Mesenchymal stem cell (in vitro differentiated cells and primary cell): ENCODE results near the gene GDF9.

Source experiments
- DNase-seq: peaks from one replicate; pipeline ENCODE4 v3.0.0-alpha.2; 2013
- H2AFZ ChIP-seq: one replicate; pipeline ENCODE4 v1.6.1; 2013; ENCODE audit warnings: low read depth, mild to moderate bottlenecking, control low read depth, inconsistent platforms, low read length, moderate library complexity
- H2AK5ac ChIP-seq: 2 replicates; pipeline ENCODE4 v1.6.1; 2013; ENCODE audit warnings: low read length, moderate library complexity, mild to moderate bottlenecking, inconsistent platforms; ENCODE audit not compliant: severe bottlenecking
- H2BK120ac ChIP-seq: one replicate; pipeline ENCODE4 v1.6.1; 2013; ENCODE audit warnings: low read depth, mild to moderate bottlenecking, inconsistent platforms, low read length, moderate library complexity
- H2BK12ac ChIP-seq, 2 experiments: one replicate each; pipeline ENCODE4 v1.6.1; 2013; ENCODE audit warnings: inconsistent platforms in 2 of 2, low read length in 2 of 2, mild to moderate bottlenecking in 2 of 2, moderate library complexity in 2 of 2, control low read depth in 1 of 2
- H2BK15ac ChIP-seq: one replicate; pipeline ENCODE4 v1.6.1; 2013; ENCODE audit warnings: mild to moderate bottlenecking, low read depth, inconsistent platforms; ENCODE audit not compliant: poor library complexity, severe bottlenecking
- H2BK5ac ChIP-seq: 2 replicates; pipeline ENCODE4 v1.6.1; 2013; ENCODE audit warnings: low read depth, mild to moderate bottlenecking, low read length, control low read depth, inconsistent platforms; ENCODE audit not compliant: poor library complexity, severe bottlenecking
- H3K14ac ChIP-seq, 2 experiments: one replicate each; pipeline ENCODE4 v1.6.1; 2013; ENCODE audit warnings: inconsistent platforms in 2 of 2, low read length in 2 of 2, control low read depth in 1 of 2, mild to moderate bottlenecking in 1 of 2, moderate library complexity in 1 of 2
- H3K18ac ChIP-seq, 2 experiments: one replicate each; pipeline ENCODE4 v1.6.1; 2013; ENCODE audit warnings: inconsistent platforms in 2 of 2, low read length in 2 of 2, control low read depth in 1 of 2, low read depth in 1 of 2, mild to moderate bottlenecking in 1 of 2
- H3K23ac ChIP-seq, 2 experiments: one replicate each; pipeline ENCODE4 v1.6.1; 2013; ENCODE audit warnings: inconsistent platforms in 2 of 2, low read length in 2 of 2, mild to moderate bottlenecking in 2 of 2, moderate library complexity in 2 of 2, control low read depth in 1 of 2
- H3K27ac ChIP-seq: 2 replicates; pipeline ENCODE4 v1.5.1; 2013; ENCODE audit warnings: mild to moderate bottlenecking, moderate library complexity, low read length, control low read depth, inconsistent platforms; ENCODE audit not compliant: poor library complexity, severe bottlenecking
- H3K27me3 ChIP-seq, 2 experiments: 2 replicates each; pipeline versions ENCODE4 v1.6.1 to v1.7.0; 2013; ENCODE audit warnings: low read length in 2 of 2, mild to moderate bottlenecking in 2 of 2, moderate library complexity in 2 of 2, control low read depth in 1 of 2, inconsistent platforms in 1 of 2; ENCODE audit not compliant: control insufficient read depth in 1 of 2, insufficient read depth in 1 of 2
- H3K36me3 ChIP-seq, 2 experiments: 2 replicates each; pipeline versions ENCODE4 v1.6.1 to v1.7.0; 2013; ENCODE audit warnings: low read length in 2 of 2, control low read depth in 1 of 2, inconsistent platforms in 1 of 2, low read depth in 1 of 2, mild to moderate bottlenecking in 1 of 2; ENCODE audit not compliant: insufficient read depth in 2 of 2, control insufficient read depth in 1 of 2
- H3K4ac ChIP-seq, 2 experiments: one replicate each; pipeline ENCODE4 v1.6.1; 2013; ENCODE audit warnings: inconsistent platforms in 2 of 2, low read length in 2 of 2, mild to moderate bottlenecking in 2 of 2, moderate library complexity in 2 of 2, control low read depth in 1 of 2, low read depth in 1 of 2
- H3K4me1 ChIP-seq: 2 replicates; pipeline ENCODE4 v1.6.1; 2013; ENCODE audit warnings: low read depth, low read length, control low read depth; ENCODE audit not compliant: control insufficient read depth, insufficient read depth
- H3K4me2 ChIP-seq: 2 replicates; pipeline ENCODE4 v1.6.1; 2013; ENCODE audit warnings: low read length, mild to moderate bottlenecking, inconsistent platforms; ENCODE audit not compliant: poor library complexity, severe bottlenecking
- H3K4me3 ChIP-seq, 2 experiments: 2 replicates each; pipeline versions ENCODE4 v1.5.1 to v1.7.0; 2013; ENCODE audit warnings: low read length in 2 of 2, mild to moderate bottlenecking in 2 of 2, control low read depth in 1 of 2, low read depth in 1 of 2; ENCODE audit not compliant: insufficient read depth in 1 of 2
- H3K79me1 ChIP-seq: replicated peaks from 2 replicates; pipeline ENCODE4 v1.6.1; 2013; ENCODE audit warnings: mild to moderate bottlenecking, control low read depth, low read length, inconsistent platforms; ENCODE audit not compliant: poor library complexity, severe bottlenecking
- H3K9ac ChIP-seq: 2 replicates; pipeline ENCODE4 v1.7.0; 2013; ENCODE audit warnings: mild to moderate bottlenecking, low read length, moderate library complexity
- H3K9me3 ChIP-seq: 2 replicates; pipeline ENCODE4 v1.7.0; 2013; ENCODE audit warnings: mild to moderate bottlenecking, low read length; ENCODE audit not compliant: control insufficient read depth
- H4K8ac ChIP-seq: one replicate; pipeline ENCODE4 v1.6.1; 2013; ENCODE audit warnings: inconsistent platforms, mild to moderate bottlenecking, low read length, moderate library complexity
- H4K91ac ChIP-seq: one replicate; pipeline ENCODE4 v1.6.1; 2013; ENCODE audit warnings: mild to moderate bottlenecking, low read length, inconsistent platforms
- WGBS: methylation state at CpG from one replicate; pipeline ENCODE4 v1.1.7; 2013; ENCODE audit warnings: mixed read lengths; 5-methylcytosine and 5-hydroxymethylcytosine counted together

GDF9 gene

GRCh38 chr5:132839426-132840301, 26.6 kb downstream of the GDF9 start:
- peak; percentile 84 for DNase-seq
- Histone ChIP-seq H2AK5ac (no peak overlapping the region), H2BK15ac (no peak overlapping the region), H3K9me3 (no peaks in the 10 kb centered on the region), H3K14ac (no peak overlapping the region), H3K79me1 (no peaks in the 10 kb centered on the region), H3K23ac (no peak overlapping the region), H4K91ac (peak overlapping the region; percentile 67), H4K8ac (peak overlapping the region; percentile 59), H2BK12ac (peak overlapping the region in 1 of 2 experiments; percentile 9), H3K4me1 (peaks cover 1% of the 10 kb centered on the region), H2BK120ac (no peak overlapping the region), H3K27ac (peak overlapping the region; percentile 9), H3K27me3 (no peaks in the 10 kb centered on the region), H2BK5ac (no peak overlapping the region), H3K4me2 (no peak overlapping the region), H2AFZ (no peak overlapping the region), H3K4me3 (no peak overlapping the region), H3K9ac (no peak overlapping the region), H3K4ac (no peak overlapping the region), H3K18ac (peak overlapping the region; percentile 45 to 54), H3K36me3 (no peaks in the 10 kb centered on the region)
- 61% methylated on average over 8 of the region's 8 CpGs for WGBS

- Histone ChIP-seq H3K23ac (no peak overlapping the region), H3K4me1 (peaks cover 1% of the 10 kb centered on the region), H3K27ac (no peak overlapping the region), H2AFZ (no peak overlapping the region), H3K27me3 (no peaks in the 10 kb centered on the region), H3K9ac (no peak overlapping the region), H3K9me3 (no peaks in the 10 kb centered on the region), H2BK120ac (no peak overlapping the region), H3K4me3 (no peak overlapping the region), H3K4me2 (no peak overlapping the region), H2BK12ac (no peak overlapping the region), H3K18ac (peak overlapping the region in 1 of 2 experiments; percentile 48), H2BK5ac (no peak overlapping the region), H3K79me1 (no peaks in the 10 kb centered on the region), H2AK5ac (no peak overlapping the region), H3K36me3 (no peaks in the 10 kb centered on the region), H2BK15ac (no peak overlapping the region), H3K4ac (no peak overlapping the region), H4K91ac (no peak overlapping the region), H3K14ac (no peak overlapping the region), H4K8ac (no peak overlapping the region)
- DNase-seq = no peak
- 96% methylated on average over 3 of the region's 3 CpGs for WGBS
Observed at GRCh38 chr5:132838516-132839282, 27.6 kb downstream of the GDF9 start.

- H3K27ac ChIP-seq = no peak overlapping the region
- H4K8ac ChIP-seq = no peak overlapping the region
- no peak overlapping the region for H2BK12ac ChIP-seq
- no peak overlapping the region for H3K9ac ChIP-seq
- no peak overlapping the region for H3K18ac ChIP-seq
- DNase-seq = no peak
- H3K23ac ChIP-seq = no peak overlapping the region
- 79% methylated on average over 2 of the region's 2 CpGs for WGBS
- no peak overlapping the region for H3K4ac ChIP-seq
- H3K14ac ChIP-seq = no peak overlapping the region
- H4K91ac ChIP-seq = no peak overlapping the region
- no peak overlapping the region for H3K4me3 ChIP-seq
- H3K36me3 ChIP-seq = no peaks in the 10 kb centered on the region
- H3K9me3 ChIP-seq = no peaks in the 10 kb centered on the region
- H2AFZ ChIP-seq = no peak overlapping the region
- H3K4me2 ChIP-seq = no peak overlapping the region
- no peak overlapping the region for H2BK120ac ChIP-seq
- H2BK15ac ChIP-seq = no peak overlapping the region
- no peaks in the 10 kb centered on the region for H3K79me1 ChIP-seq
- H3K4me1 ChIP-seq = peaks cover 1% of the 10 kb centered on the region
- no peak overlapping the region for H2BK5ac ChIP-seq
- H3K27me3 ChIP-seq = no peaks in the 10 kb centered on the region
- no peak overlapping the region for H2AK5ac ChIP-seq
Observed at GRCh38 chr5:132837868-132838267, 28.4 kb downstream of the GDF9 start.

DNA sequence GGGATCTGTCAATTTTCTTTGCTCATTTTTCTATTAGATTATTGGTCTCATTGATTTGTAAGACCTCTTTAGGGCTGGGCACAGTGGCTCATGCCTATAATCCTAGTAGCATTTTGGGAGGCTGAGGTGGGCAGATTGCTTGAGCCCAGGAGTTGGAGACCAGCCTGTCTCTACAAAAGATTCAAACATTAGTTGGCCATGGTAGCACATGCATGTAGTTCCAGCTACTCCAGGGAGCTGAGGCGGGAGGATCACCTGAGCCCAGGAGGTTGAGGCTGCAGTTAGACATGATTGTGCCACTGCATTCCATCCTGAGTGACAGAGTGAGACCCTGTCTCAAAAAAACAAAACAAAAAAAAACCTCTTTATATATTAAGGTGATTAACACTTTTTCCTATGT, 29.4 kb downstream of the GDF9 start:
- no peak overlapping the region for H2BK120ac ChIP-seq
- no peaks in the 10 kb centered on the region for H3K36me3 ChIP-seq
- DNase-seq = no peak
- peaks cover 1% of the 10 kb centered on the region for H3K4me1 ChIP-seq
- H3K9me3 ChIP-seq = no peaks in the 10 kb centered on the region
- no peak overlapping the region for H2AFZ ChIP-seq
- no peak overlapping the region for H2BK5ac ChIP-seq
- H3K14ac ChIP-seq = no peak overlapping the region
- H3K4me3 ChIP-seq = no peak overlapping the region
- H2AK5ac ChIP-seq = no peak overlapping the region
- H3K4me2 ChIP-seq = no peak overlapping the region
- no peak overlapping the region for H3K18ac ChIP-seq
- no peak overlapping the region for H3K27ac ChIP-seq
- H3K23ac ChIP-seq = no peak overlapping the region
- H3K79me1 ChIP-seq = no peaks in the 10 kb centered on the region
- H4K8ac ChIP-seq = no peak overlapping the region
- H3K9ac ChIP-seq = no peak overlapping the region
- H3K4ac ChIP-seq = no peak overlapping the region
- H4K91ac ChIP-seq = no peak overlapping the region
- no peak overlapping the region for H2BK15ac ChIP-seq
- no peak overlapping the region for H2BK12ac ChIP-seq
- no peaks in the 10 kb centered on the region for H3K27me3 ChIP-seq
- WGBS = 100% methylated on average over 1 of the region's 1 CpG
